HepG2 (cell line): ENCODE data around the gene DPH3. TPM values are rescaled to one million over a fixed set of nuclear protein-coding genes. Genes with fewer than 3 reads are reported as not detected.

Source experiments
- CHD4 ChIP-seq: fragments of 200-600 bp; sonication (generic); IDR thresholded peaks from 2 replicates; pipeline ENCODE4 v1.7.0; 2017; ENCODE audit warnings: mild to moderate bottlenecking, low read length, borderline replicate concordance
- CREB1 ChIP-seq, 2 experiments: fragments of 450-650 bp in 1 of 2; IDR thresholded peaks; 2 replicates each; pipeline ENCODE4 v1.6.1; 2016 to 2017; ENCODE audit warnings: control low read depth in 1 of 2, mild to moderate bottlenecking in 1 of 2, missing compliant biosample characterization in 1 of 2, missing genetic modification characterization in 1 of 2
- PRPF4 ChIP-seq: fragments of 200-400 bp; formaldehyde crosslinking; IDR thresholded peaks from 2 replicates; pipeline ENCODE4 v1.6.1; 2016; ENCODE audit warnings: low read length, low read depth; ENCODE audit not compliant: poor library complexity, severe bottlenecking
- SP2 ChIP-seq: sonication (generic); formaldehyde crosslinking; IDR thresholded peaks from 2 replicates; pipeline ENCODE4 v1.5.1; 2020; ENCODE audit warnings: mild to moderate bottlenecking, missing genetic modification reagents
- STAG1 ChIP-seq: sonication (generic); formaldehyde crosslinking; IDR thresholded peaks from 2 replicates; pipeline ENCODE4 v1.4.0; 2020; ENCODE audit warnings: missing genetic modification reagents
- STAT6 ChIP-seq: sonication (generic); formaldehyde crosslinking; IDR thresholded peaks from 2 replicates; pipeline ENCODE4 v1.4.0; 2020; ENCODE audit warnings: missing genetic modification reagents, mild to moderate bottlenecking, borderline replicate concordance
- THAP7 ChIP-seq: sonication (generic); formaldehyde crosslinking; IDR thresholded peaks from 2 replicates; pipeline ENCODE4 v1.8.1; 2023; ENCODE audit warnings: mild to moderate bottlenecking, missing genetic modification reagents
- ZNF3 ChIP-seq: IDR thresholded peaks from 2 replicates; pipeline ENCODE4 v1.7.0; 2017; ENCODE audit warnings: inconsistent platforms
- ZNF512B ChIP-seq: sonication (generic); formaldehyde crosslinking; IDR thresholded peaks from 2 replicates; pipeline ENCODE4 v1.5.1; 2020; ENCODE audit warnings: missing genetic modification reagents, mild to moderate bottlenecking, borderline replicate concordance
- ZNF713 ChIP-seq: sonication (generic); formaldehyde crosslinking; IDR thresholded peaks from 2 replicates; pipeline ENCODE4 v1.4.0; 2020; ENCODE audit warnings: mild to moderate bottlenecking, missing genetic modification reagents
- ZNF737 ChIP-seq: sonication (generic); formaldehyde crosslinking; IDR thresholded peaks from 2 replicates; pipeline ENCODE4 v1.5.0; 2020; ENCODE audit warnings: missing genetic modification reagents, mild to moderate bottlenecking, borderline replicate concordance
- ZNF775 ChIP-seq: sonication (generic); formaldehyde crosslinking; IDR thresholded peaks from 2 replicates; pipeline ENCODE4 v1.4.0; 2020; ENCODE audit warnings: missing genetic modification reagents, mild to moderate bottlenecking, moderate library complexity, borderline replicate concordance
- polyA plus RNA-seq, 8 experiments: library from polyadenylated mRNA; depleted of rRNA in 3 of 8; stranded (reverse) in 7 of 8; unstranded in 1 of 8; fragments of >200 nt; fragmentation: Illumina TruSeq in 4 of 8; extraction: Trizol in 4 of 8; gene quantifications; 2 replicates each; pipeline versions ENCODE4 v1.2.1 to v1.2.3, GENCODE V29; 2011 to 2016; ENCODE audit warnings: low read depth in 4 of 8, missing spikeins in 1 of 8, mixed read lengths in 1 of 8; ENCODE audit not compliant: insufficient read depth in 1 of 8
- total RNA-seq, 5 experiments: library from RNA; depleted of rRNA; stranded (reverse); fragments of >200 nt; fragmentation: Illumina TruSeq; extraction: Trizol; gene quantifications; 2 replicates each; pipeline ENCODE4 v1.2.3, GENCODE V29; 2016; ENCODE audit warnings: low read depth in 1 of 5
- TF ChIP-seq, protein P1 (sequence below): sonication (generic); formaldehyde crosslinking; IDR thresholded peaks from 2 replicates; pipeline ENCODE4 v1.5.0; 2020; ENCODE audit warnings: mild to moderate bottlenecking, low read depth, missing genetic modification reagents, borderline replicate concordance
- TF ChIP-seq, protein P2 (sequence below): sonication (generic); formaldehyde crosslinking; conservative IDR thresholded peaks from 2 replicates; pipeline ENCODE4 v1.8.1; 2023; ENCODE audit warnings: missing genetic modification reagents
- TF ChIP-seq, protein P3 (sequence below): sonication (generic); formaldehyde crosslinking; IDR thresholded peaks from 2 replicates; pipeline ENCODE4 v1.4.0; 2020; ENCODE audit warnings: missing genetic modification reagents

DPH3 gene
- total and polyA plus RNA-seq, 2 of the 13 experiments (the other 11 are each of a cell fraction or from before 2014, with no cell fraction given): 18.3 to 21.6 TPM

- no peak for TF ChIP-seq THAP7
- TF ChIP-seq, protein P1, sequence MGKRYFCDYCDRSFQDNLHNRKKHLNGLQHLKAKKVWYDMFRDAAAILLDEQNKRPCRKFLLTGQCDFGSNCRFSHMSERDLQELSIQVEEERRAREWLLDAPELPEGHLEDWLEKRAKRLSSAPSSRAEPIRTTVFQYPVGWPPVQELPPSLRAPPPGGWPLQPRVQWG (CRISPR knock-in tag): no peak
- peak; percentile 99 for TF ChIP-seq CREB1 (IDR thresholded peaks at IDR 0.05)
- TF ChIP-seq CREB1 (CRISPR knock-in tag; IDR thresholded peaks at IDR 0.05): peak; percentile 100
- no peak for TF ChIP-seq ZNF3 (CRISPR knock-in tag)
- TF ChIP-seq ZNF512B: no peak
- no peak; the same call in 1 of the 2 replicates for TF ChIP-seq ZNF775
- no peak for TF ChIP-seq STAG1 (CRISPR knock-in tag)
- peak; percentile 77 for TF ChIP-seq SP2 (CRISPR knock-in tag)
- TF ChIP-seq ZNF713 (CRISPR knock-in tag): peak; percentile 46; the same call in 1 of the 2 replicates
- TF ChIP-seq PRPF4: no peak
- TF ChIP-seq, protein P2, sequence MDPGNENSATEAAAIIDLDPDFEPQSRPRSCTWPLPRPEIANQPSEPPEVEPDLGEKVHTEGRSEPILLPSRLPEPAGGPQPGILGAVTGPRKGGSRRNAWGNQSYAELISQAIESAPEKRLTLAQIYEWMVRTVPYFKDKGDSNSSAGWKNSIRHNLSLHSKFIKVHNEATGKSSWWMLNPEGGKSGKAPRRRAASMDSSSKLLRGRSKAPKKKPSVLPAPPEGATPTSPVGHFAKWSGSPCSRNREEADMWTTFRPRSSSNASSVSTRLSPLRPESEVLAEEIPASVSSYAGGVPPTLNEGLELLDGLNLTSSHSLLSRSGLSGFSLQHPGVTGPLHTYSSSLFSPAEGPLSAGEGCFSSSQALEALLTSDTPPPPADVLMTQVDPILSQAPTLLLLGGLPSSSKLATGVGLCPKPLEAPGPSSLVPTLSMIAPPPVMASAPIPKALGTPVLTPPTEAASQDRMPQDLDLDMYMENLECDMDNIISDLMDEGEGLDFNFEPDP (CRISPR knock-in tag): no peak
- TF ChIP-seq, protein P3, sequence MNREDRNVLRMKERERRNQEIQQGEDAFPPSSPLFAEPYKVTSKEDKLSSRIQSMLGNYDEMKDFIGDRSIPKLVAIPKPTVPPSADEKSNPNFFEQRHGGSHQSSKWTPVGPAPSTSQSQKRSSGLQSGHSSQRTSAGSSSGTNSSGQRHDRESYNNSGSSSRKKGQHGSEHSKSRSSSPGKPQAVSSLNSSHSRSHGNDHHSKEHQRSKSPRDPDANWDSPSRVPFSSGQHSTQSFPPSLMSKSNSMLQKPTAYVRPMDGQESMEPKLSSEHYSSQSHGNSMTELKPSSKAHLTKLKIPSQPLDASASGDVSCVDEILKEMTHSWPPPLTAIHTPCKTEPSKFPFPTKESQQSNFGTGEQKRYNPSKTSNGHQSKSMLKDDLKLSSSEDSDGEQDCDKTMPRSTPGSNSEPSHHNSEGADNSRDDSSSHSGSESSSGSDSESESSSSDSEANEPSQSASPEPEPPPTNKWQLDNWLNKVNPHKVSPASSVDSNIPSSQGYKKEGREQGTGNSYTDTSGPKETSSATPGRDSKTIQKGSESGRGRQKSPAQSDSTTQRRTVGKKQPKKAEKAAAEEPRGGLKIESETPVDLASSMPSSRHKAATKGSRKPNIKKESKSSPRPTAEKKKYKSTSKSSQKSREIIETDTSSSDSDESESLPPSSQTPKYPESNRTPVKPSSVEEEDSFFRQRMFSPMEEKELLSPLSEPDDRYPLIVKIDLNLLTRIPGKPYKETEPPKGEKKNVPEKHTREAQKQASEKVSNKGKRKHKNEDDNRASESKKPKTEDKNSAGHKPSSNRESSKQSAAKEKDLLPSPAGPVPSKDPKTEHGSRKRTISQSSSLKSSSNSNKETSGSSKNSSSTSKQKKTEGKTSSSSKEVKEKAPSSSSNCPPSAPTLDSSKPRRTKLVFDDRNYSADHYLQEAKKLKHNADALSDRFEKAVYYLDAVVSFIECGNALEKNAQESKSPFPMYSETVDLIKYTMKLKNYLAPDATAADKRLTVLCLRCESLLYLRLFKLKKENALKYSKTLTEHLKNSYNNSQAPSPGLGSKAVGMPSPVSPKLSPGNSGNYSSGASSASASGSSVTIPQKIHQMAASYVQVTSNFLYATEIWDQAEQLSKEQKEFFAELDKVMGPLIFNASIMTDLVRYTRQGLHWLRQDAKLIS (CRISPR knock-in tag): no peak
- no peak for TF ChIP-seq ZNF737
- TF ChIP-seq STAT6 (CRISPR knock-in tag): peak; percentile 74; the same call in 1 of the 2 replicates
- TF ChIP-seq CHD4: no peak
Measured at GRCh38 chr3:16264708-16265454, at the start of gene DPH3, which contains the start of gene OXNAD1 (continued).
